Kidney tubule cell (primary cell): ENCODE measurements around the gene IGLL1.

Experiments used
- DNase-seq: peaks from one replicate; pipeline ENCODE4 v3.0.0-alpha.2; 2018; ENCODE audit warnings: low spot score

IGLL1 gene

GRCh38 chr22:23527971-23528740 lies 51.9 kb downstream of the IGLL1 start:
- no peak for DNase-seq

GRCh38 chr22:23526596-23527316 lies 53.3 kb downstream of the IGLL1 start:
- DNase-seq = no peak

GRCh38 chr22:23525510-23525909 lies 54.6 kb downstream of the IGLL1 start:
- DNase-seq = no peak

- no peak for DNase-seq
Observed at GRCh38 chr22:23524226-23524625, 55.9 kb downstream of the IGLL1 start.

GRCh38 chr22:23523713-23524112 lies 56.4 kb downstream of the IGLL1 start:
- no peak for DNase-seq
